Muscle of back (tissue), 11 donors: ENCODE measurements around the gene PLA2R1. TPM values are rescaled to one million over a fixed set of nuclear protein-coding genes. Genes with fewer than 3 reads are reported as not detected.
"Not testable (repeated sequence)": the region's sequence is repeated elsewhere in the genome, so short reads cannot be mapped to it uniquely, and the experiment has no call there.

ENCODE experiments used
- DNase-seq, 3 donors: peaks; one replicate each; pipeline versions ENCODE4 v3.0.0 to v3.0.0-alpha.2; 2013
- polyA plus RNA-seq, 10 donors: library from polyadenylated mRNA; unstranded; fragments of 120-200 nt; gene quantifications; one replicate each; pipeline ENCODE4 v1.2.1, GENCODE V29; 2013; ENCODE audit not compliant: insufficient read length in 10 of 10

The PLA2R1 gene
- polyA plus RNA-seq, 10 donors, result 1.2 to 3.9 (median 1.8) TPM

GRCh38 chr2:160063879-160064612, 1.6 kb upstream of the PLA2R1 start:
- DNase-seq, result no peak

GRCh38 chr2:160063271-160063670, 856 bp upstream of the PLA2R1 start:
- no peak for DNase-seq

GRCh38 chr2:160061944-160062291, 497 bp downstream of the PLA2R1 start:
- no peak for DNase-seq

- no peak for DNase-seq
These were observed 882 bp downstream of the PLA2R1 start for GRCh38 chr2:160061533-160061932.

- no peak for DNase-seq
These were observed 2.1 kb downstream of the PLA2R1 start for GRCh38 chr2:160060297-160060696.

- no peak for DNase-seq
These were observed 5.1 kb downstream of the PLA2R1 start for GRCh38 chr2:160057356-160057755.

GRCh38 chr2:160055726-160056108, 6.7 kb downstream of the PLA2R1 start:
- DNase-seq, result no peak

GRCh38 chr2:160054984-160055725, 7.3 kb downstream of the PLA2R1 start:
- DNase-seq, result peak in 2 of 3 donors; percentile 30 to 69

- no peak for DNase-seq
These were observed 8.5 kb downstream of the PLA2R1 start for GRCh38 chr2:160053946-160054345.

GRCh38 chr2:160052531-160052930, 9.9 kb downstream of the PLA2R1 start:
- DNase-seq, result no peak

- no peak for DNase-seq
These were observed 11.0 kb downstream of the PLA2R1 start for GRCh38 chr2:160051371-160051800.

GRCh38 chr2:160050147-160050546, 12.3 kb downstream of the PLA2R1 start:
- no peak for DNase-seq

GRCh38 chr2:160045703-160046210, 16.7 kb downstream of the PLA2R1 start:
- no peak for DNase-seq

- DNase-seq, result no peak
These were observed 17.7 kb downstream of the PLA2R1 start for GRCh38 chr2:160044728-160045127.

GRCh38 chr2:160043265-160043664, 19.1 kb downstream of the PLA2R1 start:
- DNase-seq, result no peak

GRCh38 chr2:160042054-160042453, 20.4 kb downstream of the PLA2R1 start:
- no peak for DNase-seq

GRCh38 chr2:160041091-160041490, 21.3 kb downstream of the PLA2R1 start:
- no peak for DNase-seq

GRCh38 chr2:160039166-160039903, 23.1 kb downstream of the PLA2R1 start:
- DNase-seq, result no peak

- DNase-seq, result not testable (repeated sequence)
These were observed 23.8 kb downstream of the PLA2R1 start for GRCh38 chr2:160038662-160039061.

- no peak for DNase-seq
These were observed 25.7 kb downstream of the PLA2R1 start for GRCh38 chr2:160036736-160037135.

- DNase-seq, result no peak
These were observed 27.3 kb downstream of the PLA2R1 start for GRCh38 chr2:160035125-160035524.

- no peak for DNase-seq
These were observed 28.0 kb downstream of the PLA2R1 start for GRCh38 chr2:160034396-160034795.
